Testis (tissue), 3 donors: ENCODE results near the gene BSCL2. TPM values are rescaled to one million over a fixed set of nuclear protein-coding genes. Genes with fewer than 3 reads are reported as not detected.

ENCODE experiments used
- DNase-seq: peaks from one replicate; pipeline ENCODE4 v3.0.0-alpha.2; 2019
- H3K27ac ChIP-seq, 2 donors: fragments of 200-600 bp; sonication (generic); one replicate each; pipeline ENCODE4 v1.5.1; 2019
- H3K27me3 ChIP-seq: fragments of 200-600 bp; sonication (generic); one replicate; pipeline ENCODE4 v1.5.1; 2019
- H3K36me3 ChIP-seq: fragments of 200-600 bp; sonication (generic); one replicate; pipeline ENCODE4 v1.5.1; 2017; ENCODE audit warnings: low read depth; ENCODE audit errors: missing control alignments
- H3K4me1 ChIP-seq: fragments of 200-600 bp; sonication (generic); one replicate; pipeline ENCODE4 v1.5.1; 2019
- H3K4me3 ChIP-seq, 2 donors: fragments of 200-600 bp; sonication (generic); one replicate each; pipeline ENCODE4 v1.5.1; 2017 to 2019
- H3K9me3 ChIP-seq: fragments of 200-600 bp; sonication (generic); one replicate; pipeline ENCODE4 v1.5.1; 2017
- POLR2A ChIP-seq: fragments of 450-650 bp; IDR thresholded peaks from one replicate; pipeline ENCODE4 v1.6.1; 2017; ENCODE audit warnings: antibody characterized with exemption, mild to moderate bottlenecking, moderate library complexity
- WGBS, 2 donors: methylation state at CpG; one replicate each; pipeline ENCODE4 v1.1.5; 2018; 5-methylcytosine and 5-hydroxymethylcytosine counted together
- intact Hi-C: fragments of 100-400 bp; cut with DNase I; formaldehyde crosslinking; loops from one replicate; pipeline ENCODE4 v1.15.1; 2023; ENCODE audit warnings: low total_unique reads
- polyA plus RNA-seq: library from polyadenylated mRNA; stranded (reverse); fragments of 350-450 nt; fragmentation: Illumina TruSeq; extraction: RNeasy Lipid Tissue Mini Kit (QIAGEN cat#74804); gene quantifications from one replicate; pipeline ENCODE4 v1.2.3, GENCODE V29; 2014; ENCODE audit warnings: low read depth, low replicate concordance; ENCODE audit not compliant: insufficient read depth
- total RNA-seq, 2 donors: library from RNA; depleted of rRNA; stranded (reverse); fragments of >200 nt; gene quantifications; one replicate each; pipeline ENCODE4 v1.2.3, GENCODE V29; 2016
- TF ChIP-seq, protein P1 (sequence below), 3 experiments: fragments of 450-650 bp in 2 of 3; fragments of 200-600 bp in 1 of 3; sonication (generic) in 1 of 3; IDR thresholded peaks; one replicate each; pipeline ENCODE4 v1.5.1; 2016 to 2019; ENCODE audit warnings: antibody characterized with exemption in 3 of 3, mild to moderate bottlenecking in 2 of 3, moderate library complexity in 1 of 3

BSCL2 gene
- total and polyA plus RNA-seq, 3 donors from 2014 or later: 292 to 525 (median 519) TPM

DNA sequence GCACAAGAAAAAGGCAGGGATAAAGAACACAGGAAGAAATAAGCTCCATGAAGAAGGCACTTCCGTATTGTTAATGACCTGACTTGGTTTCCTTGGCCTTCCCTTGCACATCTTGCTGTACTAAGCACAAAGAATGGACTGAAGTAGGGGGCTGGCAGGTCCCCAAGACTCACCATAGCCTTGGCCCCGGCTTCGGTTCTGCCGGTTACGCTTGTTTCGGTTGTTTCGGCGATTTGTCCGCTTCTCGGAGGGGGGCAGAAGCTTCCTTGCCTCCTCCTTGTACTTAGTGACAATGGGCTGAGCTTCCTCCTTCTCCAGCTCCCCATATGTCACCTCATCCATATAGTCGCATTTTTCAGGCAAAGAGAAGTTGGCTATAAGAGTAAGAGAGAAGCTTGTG lies 9.6 kb upstream of the BSCL2 start:
- Histone ChIP-seq H3K27me3 (no peaks in the 10 kb centered on the region), H3K27ac (peak overlapping the region in 1 of 2 donors; percentile 8), H3K4me1 (no peaks in the 10 kb centered on the region), H3K36me3 (no peaks in the 10 kb centered on the region), H3K4me3 (no peak overlapping the region), H3K9me3 (no peaks in the 10 kb centered on the region)
- TF ChIP-seq, protein P1, sequence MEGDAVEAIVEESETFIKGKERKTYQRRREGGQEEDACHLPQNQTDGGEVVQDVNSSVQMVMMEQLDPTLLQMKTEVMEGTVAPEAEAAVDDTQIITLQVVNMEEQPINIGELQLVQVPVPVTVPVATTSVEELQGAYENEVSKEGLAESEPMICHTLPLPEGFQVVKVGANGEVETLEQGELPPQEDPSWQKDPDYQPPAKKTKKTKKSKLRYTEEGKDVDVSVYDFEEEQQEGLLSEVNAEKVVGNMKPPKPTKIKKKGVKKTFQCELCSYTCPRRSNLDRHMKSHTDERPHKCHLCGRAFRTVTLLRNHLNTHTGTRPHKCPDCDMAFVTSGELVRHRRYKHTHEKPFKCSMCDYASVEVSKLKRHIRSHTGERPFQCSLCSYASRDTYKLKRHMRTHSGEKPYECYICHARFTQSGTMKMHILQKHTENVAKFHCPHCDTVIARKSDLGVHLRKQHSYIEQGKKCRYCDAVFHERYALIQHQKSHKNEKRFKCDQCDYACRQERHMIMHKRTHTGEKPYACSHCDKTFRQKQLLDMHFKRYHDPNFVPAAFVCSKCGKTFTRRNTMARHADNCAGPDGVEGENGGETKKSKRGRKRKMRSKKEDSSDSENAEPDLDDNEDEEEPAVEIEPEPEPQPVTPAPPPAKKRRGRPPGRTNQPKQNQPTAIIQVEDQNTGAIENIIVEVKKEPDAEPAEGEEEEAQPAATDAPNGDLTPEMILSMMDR (IDR thresholded peaks at IDR 0.05): no peak
- no peak for DNase-seq
- intact Hi-C loops: no loop called here
- 75 to 83% methylated on average over 11 of the region's 11 CpGs for WGBS, 2 donors

- Histone ChIP-seq H3K9me3 (no peaks in the 10 kb centered on the region), H3K36me3 (no peaks in the 10 kb centered on the region), H3K4me3 (no peak overlapping the region), H3K27ac (peak overlapping the region in 1 of 2 donors; percentile 8), H3K4me1 (no peaks in the 10 kb centered on the region), H3K27me3 (no peaks in the 10 kb centered on the region)
- no peak for DNase-seq
- intact Hi-C loops: no loop called here
- no peak for TF ChIP-seq POLR2A
- TF ChIP-seq, protein P1 (IDR thresholded peaks at IDR 0.05): no peak
- 66 to 79% methylated on average over 5 of the region's 5 CpGs for WGBS, 2 donors
Measured at GRCh38 chr11:62716206-62716605, 9.0 kb upstream of the BSCL2 start.

DNA sequence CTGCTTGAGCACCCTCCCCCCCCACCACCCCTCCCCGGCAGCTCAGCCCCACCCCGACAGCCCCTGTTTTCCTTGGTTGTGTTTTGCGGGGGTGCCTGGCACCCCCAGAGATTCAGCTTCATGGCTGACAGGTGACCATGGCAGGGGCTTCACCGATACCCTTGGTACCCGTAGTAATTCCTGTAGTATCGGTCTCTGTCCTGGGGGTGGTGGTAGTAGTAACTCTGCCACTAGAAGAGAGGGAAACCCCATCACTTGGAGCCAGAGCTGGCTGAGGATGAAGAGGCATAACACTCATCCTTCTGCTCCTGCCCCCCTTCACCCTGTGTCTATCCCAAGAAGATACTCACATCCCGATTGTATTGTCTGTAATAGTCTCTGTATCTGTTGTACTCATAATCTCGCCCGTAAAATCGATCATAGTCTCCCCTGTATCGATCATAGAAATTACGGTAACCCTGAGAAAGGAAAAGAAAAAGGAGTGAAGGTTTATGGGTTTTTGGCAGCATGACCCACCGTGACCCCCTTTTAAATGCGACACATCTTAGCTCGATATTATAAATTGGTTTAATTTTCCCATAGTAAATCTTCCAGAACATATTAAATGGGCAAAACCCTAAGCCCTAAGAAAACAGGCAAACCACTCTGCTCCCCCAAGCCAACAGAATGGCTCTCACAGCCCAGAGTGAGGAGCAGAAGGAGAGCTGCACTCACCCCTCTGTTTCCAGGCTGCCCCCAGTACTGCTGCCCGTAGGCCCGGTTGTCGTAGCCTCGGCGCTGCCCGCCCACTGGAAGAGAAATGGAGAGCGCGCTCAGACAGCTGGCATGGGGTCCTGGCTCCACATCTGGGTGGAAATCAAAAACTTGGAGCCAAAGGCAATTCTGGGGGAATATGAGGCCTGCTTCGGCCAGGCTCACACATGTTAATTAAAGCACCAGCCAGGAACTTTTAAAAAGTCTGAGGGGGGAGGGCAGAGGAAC lies 8.2 kb upstream of the BSCL2 start:
- Histone ChIP-seq H3K27me3 (no peaks in the 10 kb centered on the region), H3K9me3 (no peaks in the 10 kb centered on the region), H3K4me3 (no peak overlapping the region), H3K27ac (no peak overlapping the region), H3K36me3 (no peaks in the 10 kb centered on the region), H3K4me1 (peaks cover 2% of the 10 kb centered on the region)
- intact Hi-C loops: no loop called here
- no peak for TF ChIP-seq POLR2A
- TF ChIP-seq, protein P1 (IDR thresholded peaks at IDR 0.05): no peak
- WGBS, 2 donors: 92% methylated on average over 24 of the region's 24 CpGs
- no peak for DNase-seq

DNA sequence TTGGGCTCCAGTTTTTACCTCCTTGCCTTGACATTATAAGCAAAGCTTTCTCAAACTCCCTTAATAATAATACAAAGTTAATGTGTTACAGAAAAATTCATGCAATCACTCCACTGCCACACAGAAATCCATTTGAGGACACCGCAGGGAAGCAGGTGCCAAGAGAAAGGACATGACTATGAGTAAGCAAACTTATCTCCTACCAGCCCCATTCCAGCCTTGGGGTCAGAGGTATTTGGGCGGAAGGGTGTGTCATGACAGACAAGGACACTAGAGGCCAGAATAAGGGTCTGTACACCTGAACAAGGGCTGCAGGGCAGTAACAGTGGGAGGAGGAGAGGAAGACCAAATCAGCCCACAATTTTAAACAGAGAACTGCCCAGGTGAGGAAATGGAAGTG lies 6.1 kb upstream of the BSCL2 start:
- intact Hi-C loops: no loop called here
- 81 to 83% methylated on average over 2 of the region's 2 CpGs for WGBS, 2 donors
- Histone ChIP-seq H3K27ac (no peak overlapping the region), H3K4me1 (peaks cover 16% of the 10 kb centered on the region), H3K4me3 (no peak overlapping the region), H3K9me3 (no peaks in the 10 kb centered on the region), H3K27me3 (no peaks in the 10 kb centered on the region), H3K36me3 (no peaks in the 10 kb centered on the region)
- no peak for TF ChIP-seq POLR2A
- TF ChIP-seq, protein P1 (IDR thresholded peaks at IDR 0.05): no peak
- DNase-seq: no peak
